Endometrial microvascular endothelial cells (primary cell): Measurements from ENCODE around the gene CAMKV. TPM values are rescaled to one million over a fixed set of nuclear protein-coding genes. Genes with fewer than 3 reads are reported as not detected.

Experiments
- in situ Hi-C: cut with HindIII; loops from 2 replicates; pipeline ENCODE4 v1.10.0; 2017; ENCODE audit warnings: low sequenced_read_pairs, low pct_unique_long_range_greater_than_20kb; ENCODE audit errors: inconsistent ontology term
- total RNA-seq: library from RNA; depleted of rRNA; stranded (reverse); fragments of >200 nt; gene quantifications from one replicate; pipeline ENCODE4 v1.2.3, GENCODE V29; 2015; ENCODE audit errors: inconsistent ontology term

CAMKV gene
- total RNA-seq, 1 donor from 2014 or later = not detected

- in situ Hi-C loops = no loop called here
These were observed 30.1 kb upstream of the CAMKV start for GRCh38 chr3:49899815-49900214.

GRCh38 chr3:49898991-49899390 is 29.3 kb upstream of the CAMKV start:
- in situ Hi-C loops = no loop called here

- in situ Hi-C loops = no loop called here
These were observed 26.6 kb upstream of the CAMKV start for GRCh38 chr3:49896345-49896744.

GRCh38 chr3:49895791-49896190 is 26.1 kb upstream of the CAMKV start:
- in situ Hi-C loops = no loop called here

GRCh38 chr3:49889296-49889695 is 19.6 kb upstream of the CAMKV start:
- in situ Hi-C loops = no loop called here

GRCh38 chr3:49886922-49887265 is 17.2 kb upstream of the CAMKV start:
- in situ Hi-C loops = no loop called here

GRCh38 chr3:49883998-49884397 is 14.3 kb upstream of the CAMKV start:
- in situ Hi-C loops = no loop called here

GRCh38 chr3:49882166-49882565 is 12.5 kb upstream of the CAMKV start:
- in situ Hi-C loops = no loop called here

- in situ Hi-C loops = no loop called here
These were observed 11.0 kb upstream of the CAMKV start for GRCh38 chr3:49880581-49881315.

- in situ Hi-C loops = no loop called here
These were observed 10.0 kb upstream of the CAMKV start for GRCh38 chr3:49879721-49880120.

GRCh38 chr3:49878686-49879085 is 9.0 kb upstream of the CAMKV start:
- in situ Hi-C loops = no loop called here

GRCh38 chr3:49877716-49878115 is 8.0 kb upstream of the CAMKV start:
- in situ Hi-C loops = no loop called here

- in situ Hi-C loops = no loop called here
These were observed 6.9 kb upstream of the CAMKV start for GRCh38 chr3:49876567-49876966.

- in situ Hi-C loops = loop anchor here (25.0 kb wide), 2 partner anchors 136 to 311 kb away; partner anchors contain the start of gene BSN
These were observed 3.9 kb upstream of the CAMKV start for GRCh38 chr3:49873623-49874022.

GRCh38 chr3:49872801-49873281 is 3.1 kb upstream of the CAMKV start:
- in situ Hi-C loops = loop anchor here (25.0 kb wide), 2 partner anchors 136 to 311 kb away; partner anchors contain the start of gene BSN

GRCh38 chr3:49871531-49872153 is 1.9 kb upstream of the CAMKV start:
- in situ Hi-C loops = loop anchor here (25.0 kb wide), 2 partner anchors 134 to 309 kb away; partner anchors contain the start of gene BSN

- in situ Hi-C loops = loop anchor here (25.0 kb wide), 2 partner anchors 132 to 307 kb away; partner anchors contain the start of gene BSN
These were observed 742 bp downstream of the CAMKV start for GRCh38 chr3:49868862-49869466.

- in situ Hi-C loops = loop anchor here (25.0 kb wide), 2 partner anchors 131 to 306 kb away; partner anchors contain the start of gene BSN
These were observed 1.8 kb downstream of the CAMKV start for GRCh38 chr3:49867871-49868321.

GRCh38 chr3:49867400-49867799 is 2.3 kb downstream of the CAMKV start:
- in situ Hi-C loops = loop anchor here (25.0 kb wide), 2 partner anchors 130 to 305 kb away; partner anchors contain the start of gene BSN
